ENCODE results near the gene NF1.

GRCh38 chr17:31052187-31052889 is 42.4 kb upstream of the NF1 start:
- TF ChIP-seq CTCF (IDR thresholded peaks at IDR 0.05) (no peak), POLR2A (IDR thresholded peaks at IDR 0.05) (no peak)
